ENCODE data around the gene TSPAN4. TPM values are rescaled to one million over a fixed set of nuclear protein-coding genes. Genes with fewer than 3 reads are reported as not detected.

The TSPAN4 gene
- total and polyA plus RNA-seq, 10 of the 15 experiments (the other 5 are each of a cell fraction or from before 2014, with no cell fraction given), result 0.37 to 14.0 (median 8.5) TPM; not detected in 1

DNA sequence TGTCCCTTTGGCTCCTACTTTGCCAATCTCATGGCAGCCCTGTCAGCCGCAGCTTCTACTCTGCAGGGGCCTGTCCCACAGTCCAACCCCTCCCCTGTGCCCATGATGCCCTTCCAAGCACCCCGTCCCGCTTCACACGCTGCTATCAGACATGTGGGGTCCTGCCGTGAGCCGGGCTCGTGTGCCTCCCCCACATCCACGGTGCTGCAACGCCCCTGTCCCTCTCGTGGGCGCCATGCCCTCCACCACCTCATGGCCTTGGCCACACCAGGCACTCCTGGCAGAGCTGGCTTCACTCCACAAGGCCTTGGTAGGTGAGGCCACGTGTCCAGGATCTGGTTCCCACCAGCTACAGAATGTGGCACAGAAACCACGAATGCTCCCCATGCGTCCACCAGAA, 44.9 kb downstream of the TSPAN4 start:
- H3K9ac ChIP-seq (ENCODE audit: control insufficient read depth, insufficient read depth, low read length), result no peak overlapping the region
- H2AFZ ChIP-seq (ENCODE audit: control insufficient read depth, low read depth, low read length), result no peak overlapping the region
- intact Hi-C loops (cut with micrococcal nuclease; ENCODE audit: unreplicated experiment), result no loop called here
- FAIRE-seq (no peak), DNase-seq (ENCODE audit: low read depth, low spot score) (no peak), ATAC-seq (no peak)
- no peaks in the 10 kb centered on the region for H3K79me2 ChIP-seq (ENCODE audit: control insufficient read depth, insufficient read depth, low read length)
- 94% methylated on average over 14 of the region's 14 CpGs for WGBS (ENCODE audit: insufficient coverage, insufficient replicate concordance, low lambda C conversion rate, missing lambda C conversion rate)
- no peak overlapping the region for H3K4me3 ChIP-seq
- no peaks in the 10 kb centered on the region for H4K20me1 ChIP-seq (ENCODE audit: control insufficient read depth, insufficient read depth)
- TF ChIP-seq TCF7 (IDR thresholded peaks at IDR 0.05; ENCODE audit: borderline replicate concordance) (no peak), HDAC2 (IDR thresholded peaks at IDR 0.05) (no peak), POLR2A (IDR thresholded peaks at IDR 0.05; ENCODE audit: low read depth, low read length) (0 out of 2 replicates have a peak, but pooled peaks have one; percentile 24), SUPT20H (IDR thresholded peaks at IDR 0.05; ENCODE audit: borderline replicate concordance, control insufficient read depth, low read depth, low read length) (no peak)
- TF ChIP-seq, protein P1, sequence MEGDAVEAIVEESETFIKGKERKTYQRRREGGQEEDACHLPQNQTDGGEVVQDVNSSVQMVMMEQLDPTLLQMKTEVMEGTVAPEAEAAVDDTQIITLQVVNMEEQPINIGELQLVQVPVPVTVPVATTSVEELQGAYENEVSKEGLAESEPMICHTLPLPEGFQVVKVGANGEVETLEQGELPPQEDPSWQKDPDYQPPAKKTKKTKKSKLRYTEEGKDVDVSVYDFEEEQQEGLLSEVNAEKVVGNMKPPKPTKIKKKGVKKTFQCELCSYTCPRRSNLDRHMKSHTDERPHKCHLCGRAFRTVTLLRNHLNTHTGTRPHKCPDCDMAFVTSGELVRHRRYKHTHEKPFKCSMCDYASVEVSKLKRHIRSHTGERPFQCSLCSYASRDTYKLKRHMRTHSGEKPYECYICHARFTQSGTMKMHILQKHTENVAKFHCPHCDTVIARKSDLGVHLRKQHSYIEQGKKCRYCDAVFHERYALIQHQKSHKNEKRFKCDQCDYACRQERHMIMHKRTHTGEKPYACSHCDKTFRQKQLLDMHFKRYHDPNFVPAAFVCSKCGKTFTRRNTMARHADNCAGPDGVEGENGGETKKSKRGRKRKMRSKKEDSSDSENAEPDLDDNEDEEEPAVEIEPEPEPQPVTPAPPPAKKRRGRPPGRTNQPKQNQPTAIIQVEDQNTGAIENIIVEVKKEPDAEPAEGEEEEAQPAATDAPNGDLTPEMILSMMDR (IDR thresholded peaks at IDR 0.05 in 2 of 3, conservative IDR thresholded peaks at IDR 0.05 in 1 of 3; ENCODE audit: control insufficient read depth in 2 of 3, extremely low read depth in 1 of 3, insufficient read depth in 1 of 3, low read depth in 3 of 3, low read length in 3 of 3), result no peak
- TF ChIP-seq, protein P2, sequence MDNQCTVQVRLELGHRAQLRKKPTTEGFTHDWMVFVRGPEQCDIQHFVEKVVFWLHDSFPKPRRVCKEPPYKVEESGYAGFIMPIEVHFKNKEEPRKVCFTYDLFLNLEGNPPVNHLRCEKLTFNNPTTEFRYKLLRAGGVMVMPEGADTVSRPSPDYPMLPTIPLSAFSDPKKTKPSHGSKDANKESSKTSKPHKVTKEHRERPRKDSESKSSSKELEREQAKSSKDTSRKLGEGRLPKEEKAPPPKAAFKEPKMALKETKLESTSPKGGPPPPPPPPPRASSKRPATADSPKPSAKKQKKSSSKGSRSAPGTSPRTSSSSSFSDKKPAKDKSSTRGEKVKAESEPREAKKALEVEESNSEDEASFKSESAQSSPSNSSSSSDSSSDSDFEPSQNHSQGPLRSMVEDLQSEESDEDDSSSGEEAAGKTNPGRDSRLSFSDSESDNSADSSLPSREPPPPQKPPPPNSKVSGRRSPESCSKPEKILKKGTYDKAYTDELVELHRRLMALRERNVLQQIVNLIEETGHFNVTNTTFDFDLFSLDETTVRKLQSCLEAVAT (IDR thresholded peaks at IDR 0.05), result no peak
- SMC1A ChIA-PET (ENCODE audit: uncharacterized antibody, unreplicated experiment), result no interaction called here
- no peak overlapping the region for H3K27ac ChIP-seq (ENCODE audit: control insufficient read depth, insufficient read depth)
- H3K4me1 ChIP-seq (ENCODE audit: control insufficient read depth, insufficient read depth, low read length), result no peaks in the 10 kb centered on the region
- no peaks in the 10 kb centered on the region for H3K9me3 ChIP-seq (replicated peaks; ENCODE audit: control insufficient read depth, insufficient read depth, low read length)
- RAD21 ChIA-PET (ENCODE audit: unreplicated experiment), result no interaction called here
- POLR2A ChIA-PET, result no interaction called here
- no peak overlapping the region for H3K4me2 ChIP-seq (ENCODE audit: control insufficient read depth, insufficient read depth)
- no TSS peak for BruUV-seq (replicated peaks)
- peaks cover 0 to 6% of the 10 kb centered on the region in 2 experiments; a peak in 3 of 4 replicates for H3K36me3 ChIP-seq (ENCODE audit: control insufficient read depth in 2 of 2, insufficient read depth in 2 of 2, low read length in 1 of 2)
- in situ Hi-C loops (cut with MboI), result no loop called here
- CTCF ChIA-PET, result interaction anchor here (0.5 kb wide), 1 partner anchor 129 kb away, joined by 3 read pairs; no protein-coding TSS in a partner anchor
- no peaks in the 10 kb centered on the region for H3K27me3 ChIP-seq (replicated peaks in 1 of 2; ENCODE audit: control insufficient read depth in 2 of 2, insufficient read depth in 2 of 2, low read length in 1 of 2)
